ENCODE data around the gene ATXN1.

The ATXN1 gene

GRCh38 chr6:16504609-16505008 is 256.7 kb downstream of the ATXN1 start:
- no peak overlapping the region for H2BK120ac ChIP-seq (ENCODE audit: low read depth, low read length)
- H3K4ac ChIP-seq (ENCODE audit: low read length), result no peak overlapping the region
- H3K9ac ChIP-seq (ENCODE audit: low read depth, low read length, poor library complexity), result no peak overlapping the region
- H3K4me1 ChIP-seq (ENCODE audit: control insufficient read depth in 2 of 2, insufficient read depth in 1 of 2, low read depth in 1 of 2, low read length in 2 of 2), result peaks cover 0 to 3% of the 10 kb centered on the region in 2 donors
- no peak overlapping the region for H3K23ac ChIP-seq (ENCODE audit: low read depth, low read length, poor library complexity)
- H3K4me3 ChIP-seq (ENCODE audit: low read length in 2 of 2), result no peak overlapping the region
- H3K79me1 ChIP-seq (ENCODE audit: low read depth, low read length), result no peaks in the 10 kb centered on the region
- H3K9me3 ChIP-seq (replicated peaks in 1 of 2; ENCODE audit: control insufficient read depth in 2 of 2, insufficient read depth in 1 of 2, low read depth in 1 of 2, low read length in 2 of 2), result no peaks in the 10 kb centered on the region
- H2BK15ac ChIP-seq (ENCODE audit: low read length), result no peak overlapping the region
- WGBS, 2 donors (ENCODE audit: extremely low coverage in 2 of 2, insufficient read length in 2 of 2, insufficient replicate concordance in 1 of 2), result no CpG with 5 or more reads among the region's 5 CpGs
- no peak overlapping the region for H4K91ac ChIP-seq (ENCODE audit: low read depth, low read length, poor library complexity)
- H2BK5ac ChIP-seq (ENCODE audit: low read length), result no peak overlapping the region
- no peak overlapping the region for H2BK12ac ChIP-seq (ENCODE audit: low read length)
- H4K8ac ChIP-seq (ENCODE audit: low read depth, low read length), result no peak overlapping the region
- no peak for DNase-seq (ENCODE audit: low spot score)
- H2AK5ac ChIP-seq (ENCODE audit: low read depth, low read length), result no peak overlapping the region
- no peaks in the 10 kb centered on the region for H3K36me3 ChIP-seq (replicated peaks in 1 of 2; ENCODE audit: control insufficient read depth in 2 of 2, insufficient read depth in 2 of 2, low read length in 2 of 2)
- no peak overlapping the region for H3K27ac ChIP-seq (replicated peaks; ENCODE audit: low read length)
- H3K18ac ChIP-seq (ENCODE audit: low read length), result no peak overlapping the region
- no peaks in the 10 kb centered on the region for H3K27me3 ChIP-seq (ENCODE audit: control insufficient read depth in 3 of 3, insufficient read depth in 3 of 3, low read depth in 1 of 3, low read length in 3 of 3)
- no peak overlapping the region for H2AFZ ChIP-seq (ENCODE audit: low read length)
- no peak overlapping the region for H3K4me2 ChIP-seq (ENCODE audit: insufficient read depth, low read length, poor library complexity, severe bottlenecking)
- no peak overlapping the region for H3K14ac ChIP-seq (ENCODE audit: low read length)

DNA sequence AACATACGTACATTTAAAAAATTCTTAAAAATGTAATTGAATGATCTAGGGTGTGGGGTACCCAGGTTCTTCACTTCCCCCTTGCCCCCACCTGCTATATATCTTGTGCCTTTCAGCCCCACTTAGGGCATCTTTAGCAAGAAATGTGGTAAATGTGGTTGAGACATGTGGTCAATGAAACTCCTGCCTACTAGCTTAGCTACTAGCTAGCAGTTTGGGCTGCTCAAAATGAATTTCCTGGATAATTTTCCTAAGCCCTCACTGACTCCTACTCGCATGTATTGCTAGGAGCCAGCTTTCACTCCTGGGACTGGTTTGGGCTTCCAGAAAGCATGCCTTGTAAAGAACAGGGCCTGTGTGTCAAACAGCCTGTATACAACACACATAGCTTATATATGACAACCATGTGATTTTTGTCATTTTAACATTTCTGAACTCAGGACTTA is 257.3 kb downstream of the ATXN1 start:
- no peaks in the 10 kb centered on the region for H3K9me3 ChIP-seq (replicated peaks in 1 of 2; ENCODE audit: control insufficient read depth in 2 of 2, insufficient read depth in 1 of 2, low read depth in 1 of 2, low read length in 2 of 2)
- no peak overlapping the region for H2AFZ ChIP-seq (ENCODE audit: low read length)
- 100% methylated on average over 1 of the region's 2 CpGs for WGBS, 2 donors (ENCODE audit: extremely low coverage in 2 of 2, insufficient read length in 2 of 2, insufficient replicate concordance in 1 of 2)
- H3K14ac ChIP-seq (ENCODE audit: low read length), result no peak overlapping the region
- H4K91ac ChIP-seq (ENCODE audit: low read depth, low read length, poor library complexity), result no peak overlapping the region
- no peak overlapping the region for H2BK120ac ChIP-seq (ENCODE audit: low read depth, low read length)
- no peak overlapping the region for H3K27ac ChIP-seq (replicated peaks; ENCODE audit: low read length)
- H2BK5ac ChIP-seq (ENCODE audit: low read length), result no peak overlapping the region
- no peaks in the 10 kb centered on the region for H3K79me1 ChIP-seq (ENCODE audit: low read depth, low read length)
- no peaks in the 10 kb centered on the region for H3K27me3 ChIP-seq (ENCODE audit: control insufficient read depth in 3 of 3, insufficient read depth in 3 of 3, low read depth in 1 of 3, low read length in 3 of 3)
- no peak overlapping the region for H4K8ac ChIP-seq (ENCODE audit: low read depth, low read length)
- H3K9ac ChIP-seq (ENCODE audit: low read depth, low read length, poor library complexity), result no peak overlapping the region
- DNase-seq (ENCODE audit: low spot score), result no peak
- H3K4ac ChIP-seq (ENCODE audit: low read length), result no peak overlapping the region
- no peak overlapping the region for H3K4me3 ChIP-seq (ENCODE audit: low read length in 2 of 2)
- H3K23ac ChIP-seq (ENCODE audit: low read depth, low read length, poor library complexity), result no peak overlapping the region
- no peak overlapping the region for H2AK5ac ChIP-seq (ENCODE audit: low read depth, low read length)
- no peak overlapping the region for H2BK15ac ChIP-seq (ENCODE audit: low read length)
- peaks cover 0 to 3% of the 10 kb centered on the region in 2 donors for H3K4me1 ChIP-seq (ENCODE audit: control insufficient read depth in 2 of 2, insufficient read depth in 1 of 2, low read depth in 1 of 2, low read length in 2 of 2)
- no peak overlapping the region for H2BK12ac ChIP-seq (ENCODE audit: low read length)
- H3K4me2 ChIP-seq (ENCODE audit: insufficient read depth, low read length, poor library complexity, severe bottlenecking), result no peak overlapping the region
- no peaks in the 10 kb centered on the region for H3K36me3 ChIP-seq (replicated peaks in 1 of 2; ENCODE audit: control insufficient read depth in 2 of 2, insufficient read depth in 2 of 2, low read length in 2 of 2)
- H3K18ac ChIP-seq (ENCODE audit: low read length), result no peak overlapping the region

DNA sequence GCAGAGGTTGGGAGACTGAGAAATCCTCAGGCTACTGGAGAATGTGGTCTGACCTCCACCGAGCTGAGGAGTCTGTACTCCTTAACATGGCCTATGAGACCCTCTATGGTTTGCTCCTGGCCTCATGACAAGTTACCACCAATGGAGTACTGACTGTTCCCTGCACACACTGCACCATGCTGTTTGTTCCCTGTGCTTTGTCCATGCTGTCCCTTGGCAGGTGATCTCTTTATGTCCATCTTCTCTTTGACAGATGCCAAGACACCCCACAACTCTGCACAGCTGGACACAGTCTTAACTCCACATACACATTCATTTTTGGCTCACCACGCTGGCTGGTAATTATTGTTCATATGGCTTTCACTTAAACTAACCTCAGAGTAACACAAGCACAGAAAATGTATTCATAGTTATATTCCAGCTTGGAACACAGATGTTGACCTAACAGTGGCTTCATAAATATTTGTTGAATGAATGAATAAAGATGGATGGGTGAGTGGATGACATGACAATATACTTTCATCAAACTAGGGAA is 258.0 kb downstream of the ATXN1 start:
- H3K4me2 ChIP-seq (ENCODE audit: insufficient read depth, low read length, poor library complexity, severe bottlenecking), result no peak overlapping the region
- WGBS, 2 donors (ENCODE audit: extremely low coverage in 2 of 2, insufficient read length in 2 of 2, insufficient replicate concordance in 1 of 2), result no CpG with 5 or more reads among the region's 2 CpGs
- H3K4me3 ChIP-seq (ENCODE audit: low read length in 2 of 2), result peak overlapping the region in 1 of 2 donors; percentile 17
- H3K36me3 ChIP-seq (replicated peaks in 1 of 2; ENCODE audit: control insufficient read depth in 2 of 2, insufficient read depth in 2 of 2, low read length in 2 of 2), result no peaks in the 10 kb centered on the region
- H3K4ac ChIP-seq (ENCODE audit: low read length), result no peak overlapping the region
- H3K79me1 ChIP-seq (ENCODE audit: low read depth, low read length), result no peaks in the 10 kb centered on the region
- no peak overlapping the region for H3K23ac ChIP-seq (ENCODE audit: low read depth, low read length, poor library complexity)
- no peak overlapping the region for H2AFZ ChIP-seq (ENCODE audit: low read length)
- no peak overlapping the region for H2AK5ac ChIP-seq (ENCODE audit: low read depth, low read length)
- no peaks in the 10 kb centered on the region for H3K9me3 ChIP-seq (replicated peaks in 1 of 2; ENCODE audit: control insufficient read depth in 2 of 2, insufficient read depth in 1 of 2, low read depth in 1 of 2, low read length in 2 of 2)
- H2BK15ac ChIP-seq (ENCODE audit: low read length), result no peak overlapping the region
- H2BK12ac ChIP-seq (ENCODE audit: low read length), result no peak overlapping the region
- H3K27me3 ChIP-seq (ENCODE audit: control insufficient read depth in 3 of 3, insufficient read depth in 3 of 3, low read depth in 1 of 3, low read length in 3 of 3), result no peaks in the 10 kb centered on the region
- no peak overlapping the region for H3K18ac ChIP-seq (ENCODE audit: low read length)
- H3K9ac ChIP-seq (ENCODE audit: low read depth, low read length, poor library complexity), result no peak overlapping the region
- H2BK5ac ChIP-seq (ENCODE audit: low read length), result no peak overlapping the region
- H4K91ac ChIP-seq (ENCODE audit: low read depth, low read length, poor library complexity), result no peak overlapping the region
- H2BK120ac ChIP-seq (ENCODE audit: low read depth, low read length), result no peak overlapping the region
- H3K4me1 ChIP-seq (ENCODE audit: control insufficient read depth in 2 of 2, insufficient read depth in 1 of 2, low read depth in 1 of 2, low read length in 2 of 2), result peaks cover 0 to 3% of the 10 kb centered on the region in 2 donors
- H3K27ac ChIP-seq (replicated peaks; ENCODE audit: low read length), result no peak overlapping the region
- H4K8ac ChIP-seq (ENCODE audit: low read depth, low read length), result no peak overlapping the region
- no peak for DNase-seq (ENCODE audit: low spot score)
- no peak overlapping the region for H3K14ac ChIP-seq (ENCODE audit: low read length)

GRCh38 chr6:16498957-16499356 is 262.3 kb downstream of the ATXN1 start:
- H3K27me3 ChIP-seq (ENCODE audit: control insufficient read depth in 3 of 3, insufficient read depth in 3 of 3, low read depth in 1 of 3, low read length in 3 of 3), result no peaks in the 10 kb centered on the region
- H4K8ac ChIP-seq (ENCODE audit: low read depth, low read length), result no peak overlapping the region
- DNase-seq (ENCODE audit: low spot score), result no peak
- H2BK120ac ChIP-seq (ENCODE audit: low read depth, low read length), result no peak overlapping the region
- H3K18ac ChIP-seq (ENCODE audit: low read length), result no peak overlapping the region
- no peak overlapping the region for H3K4ac ChIP-seq (ENCODE audit: low read length)
- H3K4me3 ChIP-seq (ENCODE audit: low read length in 2 of 2), result no peak overlapping the region
- no peak overlapping the region for H3K23ac ChIP-seq (ENCODE audit: low read depth, low read length, poor library complexity)
- H3K9ac ChIP-seq (ENCODE audit: low read depth, low read length, poor library complexity), result no peak overlapping the region
- H3K4me1 ChIP-seq (ENCODE audit: control insufficient read depth in 2 of 2, insufficient read depth in 1 of 2, low read depth in 1 of 2, low read length in 2 of 2), result peaks cover 11 to 17% of the 10 kb centered on the region in 2 donors
- no peaks in the 10 kb centered on the region for H3K9me3 ChIP-seq (replicated peaks in 1 of 2; ENCODE audit: control insufficient read depth in 2 of 2, insufficient read depth in 1 of 2, low read depth in 1 of 2, low read length in 2 of 2)
- H3K27ac ChIP-seq (replicated peaks; ENCODE audit: low read length), result no peak overlapping the region
- no peak overlapping the region for H2BK5ac ChIP-seq (ENCODE audit: low read length)
- H3K14ac ChIP-seq (ENCODE audit: low read length), result no peak overlapping the region
- H2AK5ac ChIP-seq (ENCODE audit: low read depth, low read length), result no peak overlapping the region
- H3K36me3 ChIP-seq (replicated peaks in 1 of 2; ENCODE audit: control insufficient read depth in 2 of 2, insufficient read depth in 2 of 2, low read length in 2 of 2), result no peaks in the 10 kb centered on the region
- H2BK12ac ChIP-seq (ENCODE audit: low read length), result no peak overlapping the region
- no peak overlapping the region for H2BK15ac ChIP-seq (ENCODE audit: low read length)
- no peak overlapping the region for H3K4me2 ChIP-seq (ENCODE audit: insufficient read depth, low read length, poor library complexity, severe bottlenecking)
- H4K91ac ChIP-seq (ENCODE audit: low read depth, low read length, poor library complexity), result no peak overlapping the region
- no peak overlapping the region for H2AFZ ChIP-seq (ENCODE audit: low read length)
- H3K79me1 ChIP-seq (ENCODE audit: low read depth, low read length), result no peaks in the 10 kb centered on the region
